ENCODE data around the gene SYTL2. TPM values are rescaled to one million over a fixed set of nuclear protein-coding genes. Genes with fewer than 3 reads are reported as not detected.
A peak's percentile ranks its signal among the peaks of the same experiment; 100 is the strongest.
"Not testable (repeated sequence)": the region's sequence is repeated elsewhere in the genome, so short reads cannot be mapped to it uniquely, and the experiment has no call there.

Gene SYTL2
- total and polyA plus RNA-seq, 9 donors, result 4.2 to 26.1 (median 8.2) TPM

- intact Hi-C loops (cut with DNase I), result loop anchor here in 3 of 4 donors (5.0 to 10.0 kb wide), 4 partner anchors 340 to 438 kb away; no protein-coding TSS in a partner anchor
- WGBS, 3 donors, result 0 to 1% (median 0%) methylated on average over 44 to 62 of the region's 62 CpGs
Measured at GRCh38 chr11:85854557-85855340, 43.8 kb upstream of the SYTL2 start.

DNA sequence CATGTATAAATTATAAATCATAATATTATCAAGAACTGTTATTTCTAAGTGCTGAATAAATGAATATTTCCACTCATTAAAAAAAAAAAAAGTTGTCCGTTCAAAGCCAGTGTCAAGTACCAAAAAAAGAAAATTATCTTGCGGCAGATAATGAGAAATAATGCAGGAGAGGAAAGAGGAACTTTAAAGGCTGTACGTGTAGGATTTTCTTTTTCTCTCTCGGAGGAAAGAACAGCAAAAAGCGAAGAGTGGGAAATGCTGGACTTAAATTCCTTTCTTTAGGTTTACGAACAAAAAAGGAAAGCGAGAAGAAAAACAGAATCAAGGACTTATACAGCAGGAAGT lies 43.2 kb upstream of the SYTL2 start:
- no peak for DNase-seq
- 1 to 3% (median 2%) methylated on average over 7 of the region's 7 CpGs for WGBS, 3 donors
- intact Hi-C loops (cut with DNase I), result loop anchor here in 3 of 4 donors (5.0 to 10.0 kb wide), 4 partner anchors 341 to 438 kb away; no protein-coding TSS in a partner anchor

More at GRCh38 chr11:85854557-85855340, 43.8 kb upstream of the SYTL2 start:
- Histone ChIP-seq H3K9me3 (no peaks in the 10 kb centered on the region), H3K4me3 (peak overlapping the region; percentile 61), H3K36me3 (no peaks in the 10 kb centered on the region), H3K27ac (peak overlapping the region; percentile 31 to 76), H3K4me1 (ENCODE audit: insufficient read depth) (no peaks in the 10 kb centered on the region), H3K27me3 (no peaks in the 10 kb centered on the region)
- TF ChIP-seq EP300 (IDR thresholded peaks at IDR 0.05), result no peak
- peak; percentile 87 to 93 (median 90) for TF ChIP-seq CTCF (IDR thresholded peaks at IDR 0.05)
- peak; percentile 87 to 95 (median 90) for DNase-seq

GRCh38 chr11:85853541-85853940 lies 42.6 kb upstream of the SYTL2 start:
- DNase-seq; H3K36me3 ChIP-seq; H3K27ac ChIP-seq; H3K27me3 ChIP-seq; H3K9me3 ChIP-seq; H3K4me3 ChIP-seq; H3K4me1 ChIP-seq (ENCODE audit: insufficient read depth): not testable (repeated sequence)
- WGBS, 3 donors, result 79 to 90% (median 82%) methylated on average over 7 of the region's 7 CpGs
- intact Hi-C loops (cut with DNase I), result loop anchor here in 3 of 4 donors (5.0 to 10.0 kb wide), 4 partner anchors 341 to 439 kb away; no protein-coding TSS in a partner anchor

More for the DNA sequence above, 43.2 kb upstream of the SYTL2 start:
- no peaks in the 10 kb centered on the region for H3K36me3 ChIP-seq
- H3K9me3 ChIP-seq, result no peaks in the 10 kb centered on the region
- H3K4me3 ChIP-seq, result peak overlapping the region; percentile 61
- H3K27me3 ChIP-seq, result no peaks in the 10 kb centered on the region
- H3K4me1 ChIP-seq (ENCODE audit: insufficient read depth), result no peaks in the 10 kb centered on the region
- H3K27ac ChIP-seq, result peak overlapping the region; percentile 31 to 76
- TF ChIP-seq POLR2A (IDR thresholded peaks at IDR 0.05) (no peak), EP300 (IDR thresholded peaks at IDR 0.05) (no peak), CTCF (IDR thresholded peaks at IDR 0.05) (no peak)

GRCh38 chr11:85852754-85853153 lies 41.8 kb upstream of the SYTL2 start:
- H3K27ac ChIP-seq; H3K9me3 ChIP-seq; H3K4me3 ChIP-seq; H3K4me1 ChIP-seq (ENCODE audit: insufficient read depth); H3K27me3 ChIP-seq; H3K36me3 ChIP-seq; DNase-seq: not testable (repeated sequence)
- intact Hi-C loops (cut with DNase I), result loop anchor here in 3 of 4 donors (5.0 to 10.0 kb wide), 4 partner anchors 342 to 440 kb away; no protein-coding TSS in a partner anchor
- 95 to 98% (median 97%) methylated on average over 32 to 33 of the region's 33 CpGs for WGBS, 3 donors

GRCh38 chr11:85848556-85848955 lies 37.6 kb upstream of the SYTL2 start:
- Histone ChIP-seq H3K4me3 (no peak overlapping the region), H3K9me3 (no peaks in the 10 kb centered on the region), H3K27ac (no peak overlapping the region), H3K4me1 (ENCODE audit: insufficient read depth) (no peaks in the 10 kb centered on the region), H3K27me3 (no peaks in the 10 kb centered on the region), H3K36me3 (no peaks in the 10 kb centered on the region)
- TF ChIP-seq EP300 (IDR thresholded peaks at IDR 0.05), result no peak
- no peak for TF ChIP-seq CTCF (IDR thresholded peaks at IDR 0.05)
- TF ChIP-seq POLR2A (IDR thresholded peaks at IDR 0.05), result no peak
- DNase-seq, result no peak
- intact Hi-C loops (cut with DNase I), result no loop called here
- WGBS, 3 donors, result 92 to 98% (median 95%) methylated on average over 2 of the region's 2 CpGs

Measured in ovary (tissue), 9 donors.